GM18907 (cell line): ENCODE results near the gene PNMA5.
"Not testable (repeated sequence)": the region's sequence is repeated elsewhere in the genome, so short reads cannot be mapped to it uniquely, and the experiment has no call there.

Source experiments
- ATAC-seq: cut with Tn5 transposase; IDR thresholded peaks from one replicate; pipeline ENCODE4 v1.9.1; 2021; ENCODE audit warnings: mild to moderate bottlenecking, moderate library complexity; ENCODE audit not compliant: unreplicated experiment

PNMA5 gene

DNA sequence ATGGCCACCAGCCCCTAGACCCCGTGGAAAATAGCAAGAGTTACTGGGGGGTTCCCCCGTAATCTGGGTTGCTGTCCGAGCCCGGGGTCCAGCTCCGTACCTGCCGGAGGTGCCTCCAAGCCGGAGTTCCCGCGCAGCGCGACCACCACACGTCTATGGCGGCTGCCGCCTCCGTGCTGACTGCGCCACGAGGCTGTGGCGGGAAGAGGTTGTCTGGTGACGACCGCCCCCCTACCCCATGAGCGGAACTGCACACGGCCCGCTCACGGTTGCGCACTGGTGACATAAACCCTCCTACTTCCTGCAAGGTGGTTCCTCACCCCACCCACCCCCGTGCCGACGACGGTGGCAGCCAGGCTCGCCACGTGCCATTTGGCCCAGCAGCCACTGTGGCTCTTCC lies at the start of gene PNMA5:
PNMA5 (minus strand) TSS at position 184 of the 400 bp plus-strand sequence. CDS start 2,518 bp downstream, outside the sequence.
- ATAC-seq, result no peak

GRCh38 chrX:153032397-153033118 lies 38.6 kb upstream of the PNMA5 start:
- peak; percentile 76 for ATAC-seq

DNA sequence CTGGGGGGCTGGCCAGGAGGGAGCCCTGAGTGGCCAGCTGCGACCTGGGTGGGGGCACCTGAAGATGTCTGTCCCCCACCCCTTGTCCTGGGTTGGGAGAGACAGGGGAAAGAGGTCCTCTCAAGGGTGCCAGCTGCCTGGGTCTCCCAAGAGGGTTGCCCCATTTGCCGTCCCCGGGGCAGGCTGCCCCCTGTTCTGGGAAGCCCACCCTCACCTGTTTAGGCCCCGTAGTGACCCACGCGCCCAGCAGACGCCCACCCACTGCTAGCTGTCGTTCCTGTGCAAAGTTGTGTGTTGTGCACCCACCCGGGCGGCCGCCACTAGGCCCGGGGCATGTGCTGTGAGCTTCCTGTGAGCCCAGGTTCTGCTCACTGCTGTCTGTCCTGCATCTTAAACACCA lies 36.9 kb upstream of the PNMA5 start:
- no peak for ATAC-seq

- ATAC-seq, result no peak
Observed at GRCh38 chrX:153029875-153030274, 36.0 kb upstream of the PNMA5 start.

DNA sequence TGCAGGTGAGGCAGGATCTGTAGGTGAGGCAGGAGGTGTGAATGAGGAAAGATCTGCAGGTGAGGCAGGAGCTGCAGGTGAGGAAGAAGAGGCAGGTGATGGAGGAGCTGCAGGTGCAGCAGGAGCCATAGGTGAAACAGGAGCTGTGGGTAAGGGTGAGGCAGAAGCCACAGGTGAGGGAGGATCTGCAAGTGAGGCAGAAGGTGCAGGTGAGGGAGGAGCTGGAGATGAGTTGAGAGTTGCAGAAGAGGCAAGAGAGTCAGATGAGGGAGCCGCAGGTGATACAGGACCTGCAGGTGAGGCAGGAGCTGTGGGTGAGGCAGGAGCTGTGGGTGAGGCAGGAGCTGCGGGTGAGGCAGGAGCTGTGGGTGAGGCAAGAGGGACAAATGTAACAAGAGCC lies 35.2 kb upstream of the PNMA5 start:
- ATAC-seq, result no peak

DNA sequence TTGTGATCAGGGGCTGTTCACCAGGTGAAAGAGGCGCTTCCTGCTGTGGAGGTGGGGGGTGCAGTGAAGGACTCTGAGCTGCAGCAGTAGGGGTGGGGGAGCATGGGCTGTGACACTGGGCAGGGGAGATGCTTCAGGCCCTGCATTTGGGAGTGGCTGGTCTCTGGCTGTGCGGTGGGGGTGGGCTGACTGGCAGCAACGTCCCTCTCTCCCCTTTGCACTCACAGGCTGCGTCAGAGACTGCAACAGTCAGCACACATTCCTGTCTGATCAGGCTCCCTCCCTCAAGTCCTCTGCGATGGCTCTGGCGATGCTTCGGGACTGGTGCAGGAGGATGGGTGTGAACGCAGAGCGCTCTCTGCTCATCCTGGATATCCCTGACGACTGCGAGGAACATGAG lies 34.6 kb upstream of the PNMA5 start:
- not testable (repeated sequence) for ATAC-seq

GRCh38 chrX:153026501-153026900 lies 32.6 kb upstream of the PNMA5 start:
- not testable (repeated sequence) for ATAC-seq

DNA sequence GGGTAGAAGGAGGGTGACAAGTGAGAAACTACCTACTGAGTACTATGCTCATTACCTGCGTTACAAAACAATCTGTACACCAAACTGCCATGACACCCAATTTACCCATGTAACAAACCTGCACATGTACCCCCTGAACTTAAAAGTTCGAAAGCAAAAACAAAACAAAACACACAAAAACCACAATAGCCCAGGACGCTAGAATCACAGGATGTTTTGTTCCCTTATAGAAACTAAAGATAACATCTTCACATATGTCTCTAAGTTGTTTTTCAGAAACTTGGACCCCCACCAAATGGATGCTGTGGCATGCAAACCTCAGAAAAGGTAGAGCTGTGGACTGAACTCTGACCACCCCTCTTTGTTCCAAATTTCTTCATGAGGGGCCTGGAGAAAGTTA lies 25.2 kb upstream of the PNMA5 start:
- no peak for ATAC-seq

GRCh38 chrX:153017174-153017573 lies 23.3 kb upstream of the PNMA5 start:
- not testable (repeated sequence) for ATAC-seq

DNA sequence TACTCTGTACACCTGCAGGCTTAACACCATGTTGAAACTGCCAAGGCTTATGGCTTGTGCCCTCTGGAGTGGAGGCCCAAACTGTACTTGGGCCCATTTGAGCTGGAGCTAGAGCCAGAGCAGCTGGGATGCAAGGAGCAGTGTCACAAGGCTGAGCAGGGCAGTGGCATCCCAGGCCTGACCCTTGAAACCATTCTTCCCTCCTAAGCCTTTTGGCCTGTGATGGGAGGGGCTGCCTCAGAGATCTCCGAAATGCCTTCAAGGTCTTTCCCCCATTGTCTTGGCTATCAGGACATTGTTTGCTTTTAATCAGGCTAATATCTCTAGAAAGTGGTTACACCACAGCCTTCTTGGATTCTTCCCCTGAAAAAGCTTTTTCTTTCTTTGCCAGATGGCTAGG lies 10.9 kb upstream of the PNMA5 start:
- ATAC-seq, result no peak

DNA sequence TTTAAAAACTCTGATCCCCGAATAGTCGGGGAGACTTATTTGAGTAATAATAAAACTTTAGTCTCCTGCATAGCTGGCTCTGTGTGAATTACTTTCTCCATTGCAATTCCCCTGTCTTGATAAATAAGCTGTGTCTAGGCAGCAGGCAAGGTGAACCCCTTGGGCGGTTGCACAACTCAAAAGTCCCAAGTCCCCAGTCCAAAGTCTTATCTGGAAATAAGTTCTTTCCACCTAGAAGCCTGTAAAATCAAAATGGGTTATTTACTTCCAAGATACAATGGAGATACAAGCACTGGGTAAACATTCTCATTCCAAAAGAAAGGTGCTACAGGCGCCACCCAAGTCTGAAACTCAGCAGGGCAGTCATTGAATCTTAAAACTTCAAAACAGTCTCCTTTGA lies 10.1 kb upstream of the PNMA5 start:
- no peak for ATAC-seq

GRCh38 chrX:153002182-153002581 lies 8.3 kb upstream of the PNMA5 start:
- not testable (repeated sequence) for ATAC-seq

GRCh38 chrX:152997337-152997736 lies 3.4 kb upstream of the PNMA5 start:
- no peak for ATAC-seq

GRCh38 chrX:152992115-152992514 lies 1.8 kb downstream of the PNMA5 start:
- no peak for ATAC-seq

DNA sequence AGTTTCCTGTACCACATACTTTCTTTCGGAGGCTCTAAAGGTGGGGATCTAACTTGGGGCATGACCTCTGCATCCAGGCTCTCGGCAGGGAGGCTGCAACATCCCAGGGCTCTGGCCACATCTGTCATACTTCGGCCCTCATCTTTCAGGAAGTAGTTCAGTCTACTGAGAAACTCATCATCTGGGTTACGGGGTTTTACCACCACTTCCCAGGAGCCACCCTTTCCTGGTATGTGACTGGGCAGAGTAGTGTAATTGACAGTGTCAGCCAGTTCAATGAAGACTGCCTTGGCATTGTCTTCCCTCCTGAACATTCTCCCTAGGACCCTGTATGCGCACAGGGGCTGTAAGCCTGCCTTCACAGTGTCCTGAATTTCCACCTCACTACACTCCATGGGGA lies 2.8 kb downstream of the PNMA5 start:
- ATAC-seq, result no peak

DNA sequence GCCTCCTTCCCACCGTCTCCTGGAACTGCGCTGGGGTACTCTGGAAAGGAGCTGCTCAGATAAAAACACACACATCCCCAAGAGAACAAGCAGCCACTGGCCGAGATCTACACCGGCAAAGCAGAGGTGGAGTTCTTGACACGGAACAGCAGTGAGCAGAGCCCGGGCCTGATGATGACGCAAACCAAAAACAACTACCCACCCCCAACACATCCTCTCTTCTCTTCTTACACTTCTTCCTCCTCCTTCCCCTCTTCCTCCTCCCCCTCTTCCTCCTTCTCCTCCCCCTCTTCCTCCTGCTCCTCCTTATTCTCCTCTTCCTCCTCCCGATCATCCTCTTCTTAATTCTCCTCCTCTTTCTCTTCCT lies 4.6 kb downstream of the PNMA5 start:
- ATAC-seq, result no peak

DNA sequence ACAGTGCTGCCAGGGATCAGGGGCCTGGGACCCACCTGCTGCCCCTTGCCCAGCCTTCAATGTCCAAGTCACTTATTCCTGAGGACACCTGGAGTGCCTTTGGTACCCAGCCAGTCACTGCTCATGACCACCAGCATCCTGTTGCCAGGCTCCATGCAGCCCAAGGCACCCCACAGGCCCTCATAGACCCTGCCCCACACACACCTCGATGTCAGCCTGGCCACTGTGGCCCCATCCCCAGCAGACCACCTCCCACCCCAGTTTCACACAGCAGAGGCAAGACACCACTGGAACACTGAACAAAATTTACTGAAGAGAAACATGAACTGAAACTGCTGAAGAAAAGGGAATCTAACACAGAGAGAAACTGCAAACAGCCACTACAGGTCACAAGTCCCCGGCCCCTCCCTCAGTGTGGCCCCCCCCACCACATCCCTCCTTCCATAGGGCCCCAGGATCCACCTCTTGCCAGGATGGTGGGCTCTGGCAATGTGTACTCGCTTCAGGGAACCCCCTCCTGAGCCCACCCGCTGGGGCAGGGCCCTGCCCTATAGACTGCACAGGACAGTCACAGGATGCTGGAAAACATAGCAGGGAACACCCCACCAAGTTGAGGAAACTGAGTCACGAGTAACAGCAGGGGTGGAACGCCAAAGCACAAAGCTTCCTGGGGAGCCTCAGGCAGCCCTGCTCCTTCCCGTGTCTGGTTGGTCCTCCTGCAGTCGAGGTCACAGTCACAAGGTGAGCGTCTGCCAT lies 5.2 kb downstream of the PNMA5 start:
- ATAC-seq, result no peak

DNA sequence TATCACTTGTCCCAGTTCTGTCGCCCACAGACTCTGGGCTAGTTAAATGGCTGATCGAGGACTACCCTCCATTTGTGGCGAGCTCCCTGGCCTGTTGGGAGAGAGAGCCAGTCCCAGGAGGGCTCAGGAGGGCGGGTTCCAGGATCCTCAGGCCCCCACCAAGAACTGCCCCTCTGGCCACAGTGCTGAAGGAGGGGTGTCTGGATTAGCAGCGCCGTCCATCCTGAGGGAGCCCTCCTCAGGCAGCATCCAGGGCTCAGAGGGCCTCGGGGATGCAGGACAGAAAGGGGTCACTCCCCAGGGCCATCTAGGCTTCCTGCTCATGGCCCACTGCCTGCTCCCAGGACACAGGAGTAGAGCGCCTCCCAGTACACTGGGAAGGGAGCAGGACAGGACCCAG lies 6.1 kb downstream of the PNMA5 start:
- ATAC-seq, result no peak

- not testable (repeated sequence) for ATAC-seq
Observed at GRCh38 chrX:152987156-152987555, 6.8 kb downstream of the PNMA5 start.

- not testable (repeated sequence) for ATAC-seq
Observed at GRCh38 chrX:152985383-152985782, 8.5 kb downstream of the PNMA5 start.

- no peak for ATAC-seq
Observed at GRCh38 chrX:152968193-152968592, 25.7 kb downstream of the PNMA5 start.

DNA sequence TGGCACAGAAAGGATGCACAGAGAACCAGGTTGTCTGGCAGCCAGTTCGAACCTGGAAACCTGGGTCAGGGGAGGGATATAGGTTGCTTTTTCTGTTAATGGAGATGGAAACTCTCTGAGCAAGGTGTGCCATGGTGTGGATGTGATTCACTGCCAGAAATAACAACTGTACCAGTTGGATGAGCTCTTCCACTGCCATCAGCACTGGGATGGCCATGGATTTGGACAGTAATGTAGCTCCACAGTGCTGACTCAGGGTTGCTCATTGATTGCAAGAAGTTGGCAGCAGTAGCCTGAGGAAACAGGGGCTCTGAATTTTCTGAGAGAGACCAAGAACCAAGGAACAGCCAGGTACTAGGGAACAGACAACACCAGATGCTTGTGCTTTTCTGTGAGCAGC lies 33.8 kb downstream of the PNMA5 start:
- ATAC-seq, result no peak
